ENCODE data around the gene GRIA1.

GRCh38 chr5:153552886-153553285, 62.4 kb downstream of the GRIA1 start:
- no peak for TF ChIP-seq IRF9 (CRISPR knock-in tag; IDR thresholded peaks at IDR 0.05; ENCODE audit: borderline replicate concordance)
- TF ChIP-seq, protein P1, sequence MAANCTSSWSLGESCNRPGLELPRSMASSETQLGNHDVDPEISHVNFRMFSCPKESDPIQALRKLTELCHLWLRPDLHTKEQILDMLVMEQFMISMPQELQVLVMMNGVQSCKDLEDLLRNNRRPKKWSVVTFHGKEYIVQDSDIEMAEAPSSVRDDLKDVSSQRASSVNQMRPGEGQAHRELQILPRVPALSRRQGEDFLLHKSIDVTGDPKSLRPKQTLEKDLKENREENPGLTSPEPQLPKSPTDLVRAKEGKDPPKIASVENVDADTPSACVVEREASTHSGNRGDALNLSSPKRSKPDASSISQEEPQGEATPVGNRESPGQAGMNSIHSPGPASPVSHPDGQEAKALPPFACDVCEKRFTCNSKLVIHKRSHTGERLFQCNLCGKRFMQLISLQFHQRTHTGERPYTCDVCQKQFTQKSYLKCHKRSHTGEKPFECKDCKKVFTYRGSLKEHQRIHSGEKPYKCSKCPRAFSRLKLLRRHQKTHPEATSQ (CRISPR knock-in tag; IDR thresholded peaks at IDR 0.05; ENCODE audit: borderline replicate concordance) = no peak
- no peak for TF ChIP-seq HIVEP1 (CRISPR knock-in tag; IDR thresholded peaks at IDR 0.05)
- no peak for TF ChIP-seq MIXL1 (CRISPR knock-in tag; IDR thresholded peaks at IDR 0.05)
- TF ChIP-seq, protein P2, sequence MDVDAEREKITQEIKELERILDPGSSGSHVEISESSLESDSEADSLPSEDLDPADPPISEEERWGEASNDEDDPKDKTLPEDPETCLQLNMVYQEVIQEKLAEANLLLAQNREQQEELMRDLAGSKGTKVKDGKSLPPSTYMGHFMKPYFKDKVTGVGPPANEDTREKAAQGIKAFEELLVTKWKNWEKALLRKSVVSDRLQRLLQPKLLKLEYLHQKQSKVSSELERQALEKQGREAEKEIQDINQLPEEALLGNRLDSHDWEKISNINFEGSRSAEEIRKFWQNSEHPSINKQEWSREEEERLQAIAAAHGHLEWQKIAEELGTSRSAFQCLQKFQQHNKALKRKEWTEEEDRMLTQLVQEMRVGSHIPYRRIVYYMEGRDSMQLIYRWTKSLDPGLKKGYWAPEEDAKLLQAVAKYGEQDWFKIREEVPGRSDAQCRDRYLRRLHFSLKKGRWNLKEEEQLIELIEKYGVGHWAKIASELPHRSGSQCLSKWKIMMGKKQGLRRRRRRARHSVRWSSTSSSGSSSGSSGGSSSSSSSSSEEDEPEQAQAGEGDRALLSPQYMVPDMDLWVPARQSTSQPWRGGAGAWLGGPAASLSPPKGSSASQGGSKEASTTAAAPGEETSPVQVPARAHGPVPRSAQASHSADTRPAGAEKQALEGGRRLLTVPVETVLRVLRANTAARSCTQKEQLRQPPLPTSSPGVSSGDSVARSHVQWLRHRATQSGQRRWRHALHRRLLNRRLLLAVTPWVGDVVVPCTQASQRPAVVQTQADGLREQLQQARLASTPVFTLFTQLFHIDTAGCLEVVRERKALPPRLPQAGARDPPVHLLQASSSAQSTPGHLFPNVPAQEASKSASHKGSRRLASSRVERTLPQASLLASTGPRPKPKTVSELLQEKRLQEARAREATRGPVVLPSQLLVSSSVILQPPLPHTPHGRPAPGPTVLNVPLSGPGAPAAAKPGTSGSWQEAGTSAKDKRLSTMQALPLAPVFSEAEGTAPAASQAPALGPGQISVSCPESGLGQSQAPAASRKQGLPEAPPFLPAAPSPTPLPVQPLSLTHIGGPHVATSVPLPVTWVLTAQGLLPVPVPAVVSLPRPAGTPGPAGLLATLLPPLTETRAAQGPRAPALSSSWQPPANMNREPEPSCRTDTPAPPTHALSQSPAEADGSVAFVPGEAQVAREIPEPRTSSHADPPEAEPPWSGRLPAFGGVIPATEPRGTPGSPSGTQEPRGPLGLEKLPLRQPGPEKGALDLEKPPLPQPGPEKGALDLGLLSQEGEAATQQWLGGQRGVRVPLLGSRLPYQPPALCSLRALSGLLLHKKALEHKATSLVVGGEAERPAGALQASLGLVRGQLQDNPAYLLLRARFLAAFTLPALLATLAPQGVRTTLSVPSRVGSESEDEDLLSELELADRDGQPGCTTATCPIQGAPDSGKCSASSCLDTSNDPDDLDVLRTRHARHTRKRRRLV (CRISPR knock-in tag; IDR thresholded peaks at IDR 0.05) = no peak
- TF ChIP-seq, protein P3, sequence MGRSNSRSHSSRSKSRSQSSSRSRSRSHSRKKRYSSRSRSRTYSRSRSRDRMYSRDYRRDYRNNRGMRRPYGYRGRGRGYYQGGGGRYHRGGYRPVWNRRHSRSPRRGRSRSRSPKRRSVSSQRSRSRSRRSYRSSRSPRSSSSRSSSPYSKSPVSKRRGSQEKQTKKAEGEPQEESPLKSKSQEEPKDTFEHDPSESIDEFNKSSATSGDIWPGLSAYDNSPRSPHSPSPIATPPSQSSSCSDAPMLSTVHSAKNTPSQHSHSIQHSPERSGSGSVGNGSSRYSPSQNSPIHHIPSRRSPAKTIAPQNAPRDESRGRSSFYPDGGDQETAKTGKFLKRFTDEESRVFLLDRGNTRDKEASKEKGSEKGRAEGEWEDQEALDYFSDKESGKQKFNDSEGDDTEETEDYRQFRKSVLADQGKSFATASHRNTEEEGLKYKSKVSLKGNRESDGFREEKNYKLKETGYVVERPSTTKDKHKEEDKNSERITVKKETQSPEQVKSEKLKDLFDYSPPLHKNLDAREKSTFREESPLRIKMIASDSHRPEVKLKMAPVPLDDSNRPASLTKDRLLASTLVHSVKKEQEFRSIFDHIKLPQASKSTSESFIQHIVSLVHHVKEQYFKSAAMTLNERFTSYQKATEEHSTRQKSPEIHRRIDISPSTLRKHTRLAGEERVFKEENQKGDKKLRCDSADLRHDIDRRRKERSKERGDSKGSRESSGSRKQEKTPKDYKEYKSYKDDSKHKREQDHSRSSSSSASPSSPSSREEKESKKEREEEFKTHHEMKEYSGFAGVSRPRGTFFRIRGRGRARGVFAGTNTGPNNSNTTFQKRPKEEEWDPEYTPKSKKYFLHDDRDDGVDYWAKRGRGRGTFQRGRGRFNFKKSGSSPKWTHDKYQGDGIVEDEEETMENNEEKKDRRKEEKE (IDR thresholded peaks at IDR 0.05) = no peak
- TF ChIP-seq NPAS2 (CRISPR knock-in tag; IDR thresholded peaks at IDR 0.05; ENCODE audit: borderline replicate concordance) = no peak
- no peak for TF ChIP-seq JUN (CRISPR knock-in tag; IDR thresholded peaks at IDR 0.05)
